Calu3 (cell line): ENCODE results near the gene RPS27L. TPM values are rescaled to one million over a fixed set of nuclear protein-coding genes. Genes with fewer than 3 reads are reported as not detected.
A peak's percentile ranks its signal among the peaks of the same experiment; 100 is the strongest.

ENCODE experiments used
- BruUV-seq: library from RNA; stranded (reverse); fragments of 400-500 nt; replicated peaks from 2 replicates; lab custom pipeline; 2021; lab: Mats Ljungman, UMichigan
- CTCF ChIA-PET: fragments of 300-600 bp; sonication (Branson Sonifier 250); formaldehyde crosslinking; loops from one replicate; lab custom pipeline; 2022; ENCODE audit warnings: antibody characterized with exemption; lab: Charles Lee
- DNase-seq: peaks from one replicate; pipeline ENCODE4 v3.0.0; 2022
- H3K27ac Mint-ChIP-seq: one replicate; pipeline ENCODE4 v1.8.0; 2022; ENCODE audit warnings: mixed read lengths; ENCODE audit not compliant: unreplicated experiment
- H3K27me3 Mint-ChIP-seq: one replicate; pipeline ENCODE4 v1.8.0; 2022; ENCODE audit warnings: mixed read lengths; ENCODE audit not compliant: unreplicated experiment
- H3K36me3 Mint-ChIP-seq: one replicate; pipeline ENCODE4 v1.8.0; 2022; ENCODE audit warnings: mild to moderate bottlenecking, moderate library complexity, mixed read lengths; ENCODE audit not compliant: insufficient read depth, unreplicated experiment
- H3K4me1 Mint-ChIP-seq: one replicate; pipeline ENCODE4 v1.8.0; 2022; ENCODE audit warnings: mild to moderate bottlenecking, low read depth, mixed read lengths; ENCODE audit not compliant: unreplicated experiment
- H3K4me3 Mint-ChIP-seq: one replicate; pipeline ENCODE4 v1.8.0; 2022; ENCODE audit warnings: mild to moderate bottlenecking, low read depth, moderate library complexity, mixed read lengths; ENCODE audit not compliant: unreplicated experiment
- H3K9me3 Mint-ChIP-seq: one replicate; pipeline ENCODE4 v1.8.0; 2022; ENCODE audit warnings: low read depth, mixed read lengths; ENCODE audit not compliant: unreplicated experiment
- CTCF ChIP-seq: fragments of 200-600 bp; IDR thresholded peaks from one replicate; pipeline ENCODE4 v1.8.0; 2022; ENCODE audit warnings: antibody characterized with exemption; ENCODE audit not compliant: unreplicated experiment
- intact Hi-C: fragments of 100-400 bp; cut with micrococcal nuclease; formaldehyde crosslinking; loops from one replicate; pipeline ENCODE4 v1.10.0; 2022; ENCODE audit not compliant: unreplicated experiment
- total RNA-seq: library from RNA; stranded (reverse); gene quantifications from 2 replicates; pipeline ENCODE4 v1.2.3, GENCODE V29; 2022

Gene RPS27L
- total RNA-seq, 1 experiment from 2014 or later: 64.4 TPM

- H3K9me3 Mint-ChIP-seq: no peaks in the 10 kb centered on the region
- no peak for TF ChIP-seq CTCF
- no TSS peak for BruUV-seq
- CTCF ChIA-PET: interaction anchor here (0.6 to 0.7 kb wide), 3 partner anchors 109 to 635 kb away, joined by 3 to 4 read pairs (median 4); no protein-coding TSS in a partner anchor
- peak within 1 kb of the TSS; percentile 67 for H3K4me3 Mint-ChIP-seq
- H3K27ac Mint-ChIP-seq: no peak within 1 kb of the TSS
- peak; percentile 99 for DNase-seq
- H3K4me1 Mint-ChIP-seq: peaks cover 28% of the 10 kb centered on the region
- intact Hi-C loops: no loop called here
- peaks cover 7% of the 10 kb centered on the region for H3K27me3 Mint-ChIP-seq
- peaks cover 19% of the 10 kb centered on the region for H3K36me3 Mint-ChIP-seq
Measured at GRCh38 chr15:63188926-63189871, 31.9 kb upstream of the RPS27L start, which contains the start of gene RAB8B. Gene RAB8B, plus strand, starts transcription at chr15:63189606. Its CDS starts 19 bp downstream, at chr15:63189625.

GRCh38 chr15:63188247-63188925, 31.1 kb upstream of the RPS27L start:
- no peak for TF ChIP-seq CTCF
- DNase-seq: no peak
- Mint-ChIP-seq H3K4me3 (peak overlapping the region; percentile 67), H3K4me1 (peaks cover 28% of the 10 kb centered on the region), H3K9me3 (no peaks in the 10 kb centered on the region), H3K36me3 (peaks cover 19% of the 10 kb centered on the region), H3K27ac (no peak overlapping the region), H3K27me3 (peaks cover 7% of the 10 kb centered on the region)
- no TSS peak for BruUV-seq
- intact Hi-C loops: no loop called here
- CTCF ChIA-PET: interaction anchor here (0.6 kb wide), 1 partner anchor 424 kb away, joined by 3 read pairs; no protein-coding TSS in a partner anchor

GRCh38 chr15:63187589-63188226, 30.4 kb upstream of the RPS27L start:
- Mint-ChIP-seq H3K27me3 (peaks cover 7% of the 10 kb centered on the region), H3K4me1 (peaks cover 28% of the 10 kb centered on the region), H3K9me3 (no peaks in the 10 kb centered on the region), H3K36me3 (peaks cover 19% of the 10 kb centered on the region), H3K4me3 (no peak overlapping the region), H3K27ac (no peak overlapping the region)
- no TSS peak for BruUV-seq
- no peak for DNase-seq
- intact Hi-C loops: no loop called here
- TF ChIP-seq CTCF: no peak
- CTCF ChIA-PET: no interaction called here

- H3K36me3 Mint-ChIP-seq: peaks cover 19% of the 10 kb centered on the region
- peaks cover 18% of the 10 kb centered on the region for H3K4me1 Mint-ChIP-seq
- CTCF ChIA-PET: no interaction called here
- no peak for DNase-seq
- intact Hi-C loops: no loop called here
- no peaks in the 10 kb centered on the region for H3K9me3 Mint-ChIP-seq
- H3K4me3 Mint-ChIP-seq: no peak overlapping the region
- TF ChIP-seq CTCF: no peak
- H3K27ac Mint-ChIP-seq: no peak overlapping the region
- no TSS peak for BruUV-seq
- peaks cover 7% of the 10 kb centered on the region for H3K27me3 Mint-ChIP-seq
Measured at GRCh38 chr15:63186065-63186464, 28.8 kb upstream of the RPS27L start.
